CD4-positive, alpha-beta T cell (primary cell): ENCODE measurements around the gene UGT1A5. TPM values are rescaled to one million over a fixed set of nuclear protein-coding genes. Genes with fewer than 3 reads are reported as not detected.

ENCODE experiments used
- ATAC-seq: fragments of 200-7000 bp; cut with Tn5 transposase; one replicate; pipeline ENCODE4 v1.10.0; 2022; ENCODE audit warnings: mild to moderate bottlenecking; ENCODE audit not compliant: poor library complexity
- CTCF ChIA-PET: fragments of 350-600 bp; sonication (Branson Sonifier 250); formaldehyde crosslinking; loops from one replicate; lab custom pipeline; 2021; ENCODE audit warnings: antibody characterized with exemption, inconsistent platforms; lab: Charles Lee
- POLR2A ChIA-PET: fragments of 350-600 bp; sonication (Branson Sonifier 250); formaldehyde crosslinking; loops from one replicate; lab custom pipeline; 2021; ENCODE audit warnings: antibody characterized with exemption, inconsistent platforms; lab: Charles Lee
- DNase-seq, 14 experiments: peaks; one replicate each; pipeline ENCODE4 v3.0.0-alpha.2; 2013 to 2020; ENCODE audit warnings: mixed read lengths in 2 of 14
- H3K27ac ChIP-seq, 2 donors: one replicate each; pipeline versions ENCODE4 v1.5.1 to v1.7.0; 2013; ENCODE audit warnings: low read length in 2 of 2, low read depth in 1 of 2, mild to moderate bottlenecking in 1 of 2
- H3K27me3 ChIP-seq, 2 experiments: 1 replicate in 1 of 2; 2 replicates in 1 of 2; pipeline versions ENCODE4 v1.6.1 to v1.7.0; 2013; ENCODE audit warnings: low read length in 2 of 2, control low read depth in 1 of 2, mild to moderate bottlenecking in 1 of 2, moderate library complexity in 1 of 2; ENCODE audit not compliant: insufficient read depth in 2 of 2, control insufficient read depth in 1 of 2
- H3K36me3 ChIP-seq: one replicate; pipeline ENCODE4 v1.6.1; 2013; ENCODE audit warnings: low read length, control low read depth; ENCODE audit not compliant: insufficient read depth
- H3K4me1 ChIP-seq: one replicate; pipeline ENCODE4 v1.6.1; 2013; ENCODE audit warnings: low read length, control low read depth; ENCODE audit not compliant: insufficient read depth
- H3K4me3 ChIP-seq: one replicate; pipeline ENCODE4 v1.5.1; 2013; ENCODE audit warnings: mild to moderate bottlenecking, low read length, moderate library complexity
- H3K9me3 ChIP-seq, 2 experiments: 1 replicate in 1 of 2; 2 replicates in 1 of 2; pipeline versions ENCODE4 v1.6.1 to v1.7.0; 2013; ENCODE audit warnings: low read length in 2 of 2, mild to moderate bottlenecking in 2 of 2, control low read depth in 1 of 2, moderate library complexity in 1 of 2; ENCODE audit not compliant: control insufficient read depth in 1 of 2, insufficient read depth in 1 of 2
- H3K27ac Mint-ChIP-seq: one replicate; pipeline ENCODE4 v1.8.0; 2020; ENCODE audit warnings: mixed read lengths
- H3K27me3 Mint-ChIP-seq: one replicate; pipeline ENCODE4 v1.8.0; 2021; ENCODE audit warnings: mixed read lengths
- H3K36me3 Mint-ChIP-seq: one replicate; pipeline ENCODE4 v1.8.0; 2021; ENCODE audit warnings: low read depth, mixed read lengths
- H3K4me1 Mint-ChIP-seq: one replicate; pipeline ENCODE4 v1.8.0; 2021; ENCODE audit warnings: low read depth, mixed read lengths
- H3K4me3 Mint-ChIP-seq: one replicate; pipeline ENCODE4 v1.8.0; 2020; ENCODE audit warnings: mild to moderate bottlenecking, mixed read lengths
- H3K9me3 Mint-ChIP-seq: one replicate; pipeline ENCODE4 v1.8.0; 2020; ENCODE audit warnings: mixed read lengths
- CTCF ChIP-seq: fragments of 200-600 bp; IDR thresholded peaks from one replicate; pipeline ENCODE4 v1.8.0; 2022; ENCODE audit warnings: antibody characterized with exemption, mild to moderate bottlenecking
- intact Hi-C, 2 experiments: fragments of 100-400 bp; cut with DNase I in 1 of 2; cut with micrococcal nuclease in 1 of 2; formaldehyde crosslinking; loops; one replicate each; pipeline versions ENCODE4 v1.15.1 to v1.9.0; 2023 to 2025; cut with DNase I, micrococcal nuclease
- total RNA-seq, 174 experiments: library from RNA in 2 of 174; stranded (reverse) in 2 of 174; gene quantifications; one replicate each; pipeline ENCODE4 v1.2.3 and lab custom pipeline; 2021 to 2026

UGT1A5 gene
- total RNA-seq, 2 experiments from 2014 or later: not detected

GRCh38 chr2:233768076-233768475, 55.4 kb downstream of the UGT1A5 start:
- Mint-ChIP-seq H3K4me1 (no peaks in the 10 kb centered on the region), H3K27me3 (peaks cover 51% of the 10 kb centered on the region), H3K36me3 (no peaks in the 10 kb centered on the region), H3K9me3 (no peaks in the 10 kb centered on the region), H3K27ac (no peak overlapping the region), H3K4me3 (no peak overlapping the region)
- intact Hi-C loops: no loop called here
- peaks cover 0 to 5% of the 10 kb centered on the region in 2 experiments for H3K9me3 ChIP-seq
- H3K4me1 ChIP-seq: no peaks in the 10 kb centered on the region
- no peak for TF ChIP-seq CTCF
- H3K4me3 ChIP-seq: no peak overlapping the region
- ChIA-PET CTCF (no interaction called here), POLR2A (no interaction called here)
- DNase-seq: no peak
- no peaks in the 10 kb centered on the region for H3K36me3 ChIP-seq
- H3K27ac ChIP-seq: no peak overlapping the region
- no peak for ATAC-seq
- H3K27me3 ChIP-seq: peaks cover 3 to 6% of the 10 kb centered on the region in 2 experiments

- no peak for ATAC-seq
- Histone ChIP-seq H3K9me3 (peaks cover 0 to 5% of the 10 kb centered on the region in 2 experiments), H3K4me1 (no peaks in the 10 kb centered on the region), H3K27ac (no peak overlapping the region), H3K27me3 (peaks cover 3 to 6% of the 10 kb centered on the region in 2 experiments), H3K4me3 (no peak overlapping the region), H3K36me3 (no peaks in the 10 kb centered on the region)
- DNase-seq: no peak
- no peak overlapping the region for H3K4me3 Mint-ChIP-seq
- H3K36me3 Mint-ChIP-seq: no peaks in the 10 kb centered on the region
- intact Hi-C loops: no loop called here
- no peaks in the 10 kb centered on the region for H3K4me1 Mint-ChIP-seq
- ChIA-PET POLR2A (no interaction called here), CTCF (interaction anchor here (0.5 kb wide), 1 partner anchor 191 kb away, joined by 3 read pairs; no protein-coding TSS in a partner anchor)
- H3K27ac Mint-ChIP-seq: no peak overlapping the region
- H3K9me3 Mint-ChIP-seq: no peaks in the 10 kb centered on the region
- no peak for TF ChIP-seq CTCF
- peaks cover 42% of the 10 kb centered on the region for H3K27me3 Mint-ChIP-seq
Observed at GRCh38 chr2:233769260-233769659, 56.6 kb downstream of the UGT1A5 start.

GRCh38 chr2:233772153-233772552, 59.4 kb downstream of the UGT1A5 start:
- POLR2A ChIA-PET: no interaction called here
- Histone ChIP-seq H3K27me3 (peaks cover 3 to 6% of the 10 kb centered on the region in 2 experiments), H3K4me3 (no peak overlapping the region), H3K36me3 (no peaks in the 10 kb centered on the region), H3K9me3 (peaks cover 0 to 15% of the 10 kb centered on the region in 2 experiments), H3K27ac (no peak overlapping the region), H3K4me1 (no peaks in the 10 kb centered on the region)
- Mint-ChIP-seq H3K4me3 (no peak overlapping the region), H3K27me3 (peaks cover 35% of the 10 kb centered on the region), H3K4me1 (no peaks in the 10 kb centered on the region), H3K27ac (no peak overlapping the region), H3K9me3 (peaks cover 7% of the 10 kb centered on the region), H3K36me3 (no peaks in the 10 kb centered on the region)
- intact Hi-C loops: no loop called here
- TF ChIP-seq CTCF: no peak
- CTCF ChIA-PET: no interaction called here
- DNase-seq: no peak
- ATAC-seq: no peak
